HG03280 (cell line): ENCODE data around the gene TGFB1.
"Not testable (repeated sequence)": the region's sequence is repeated elsewhere in the genome, so short reads cannot be mapped to it uniquely, and the experiment has no call there.

Experiments used
- ATAC-seq: cut with Tn5 transposase; IDR thresholded peaks from one replicate; pipeline ENCODE4 v1.9.1; 2021; ENCODE audit warnings: mild to moderate bottlenecking, moderate library complexity; ENCODE audit not compliant: unreplicated experiment

Gene TGFB1

DNA sequence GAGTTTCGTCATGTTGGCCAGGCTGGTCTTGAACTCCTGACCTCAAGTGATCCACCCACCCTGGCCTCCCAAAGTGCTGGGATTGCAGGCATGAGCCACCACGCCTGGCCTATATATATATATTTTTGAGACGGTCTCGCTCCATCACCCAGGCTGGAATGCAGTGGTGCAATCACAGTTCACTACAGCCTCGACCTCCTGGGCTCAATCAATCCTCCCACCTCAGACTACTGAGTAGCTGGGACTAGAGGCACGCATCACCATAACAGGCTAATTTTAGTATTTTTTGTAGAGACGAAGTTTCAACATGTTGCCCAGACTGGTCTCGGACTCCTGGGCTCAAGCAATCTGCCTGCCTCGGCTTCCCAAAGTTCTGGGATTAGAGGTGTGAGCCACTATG, 6.8 kb downstream of the TGFB1 start:
- not testable (repeated sequence) for ATAC-seq

DNA sequence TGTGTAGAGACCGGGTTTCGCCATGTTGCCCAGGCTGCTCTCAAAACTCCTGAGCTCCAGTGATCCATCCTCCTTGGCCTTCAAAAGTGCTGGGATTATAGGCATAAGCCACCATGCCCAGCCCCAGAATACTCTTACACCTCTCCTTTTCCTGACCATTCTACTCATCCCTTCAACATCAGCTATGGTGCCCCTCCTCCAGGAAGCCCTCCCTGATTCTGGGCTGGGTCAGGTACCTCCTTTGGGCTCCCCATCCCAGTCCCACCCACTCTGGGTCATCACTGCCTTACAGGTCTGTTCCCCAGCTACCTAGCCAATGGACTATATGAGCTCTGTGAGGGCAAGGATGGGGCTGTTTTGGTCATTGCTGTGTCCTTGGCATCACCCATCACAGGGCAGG, 9.6 kb downstream of the TGFB1 start:
- ATAC-seq = no peak

DNA sequence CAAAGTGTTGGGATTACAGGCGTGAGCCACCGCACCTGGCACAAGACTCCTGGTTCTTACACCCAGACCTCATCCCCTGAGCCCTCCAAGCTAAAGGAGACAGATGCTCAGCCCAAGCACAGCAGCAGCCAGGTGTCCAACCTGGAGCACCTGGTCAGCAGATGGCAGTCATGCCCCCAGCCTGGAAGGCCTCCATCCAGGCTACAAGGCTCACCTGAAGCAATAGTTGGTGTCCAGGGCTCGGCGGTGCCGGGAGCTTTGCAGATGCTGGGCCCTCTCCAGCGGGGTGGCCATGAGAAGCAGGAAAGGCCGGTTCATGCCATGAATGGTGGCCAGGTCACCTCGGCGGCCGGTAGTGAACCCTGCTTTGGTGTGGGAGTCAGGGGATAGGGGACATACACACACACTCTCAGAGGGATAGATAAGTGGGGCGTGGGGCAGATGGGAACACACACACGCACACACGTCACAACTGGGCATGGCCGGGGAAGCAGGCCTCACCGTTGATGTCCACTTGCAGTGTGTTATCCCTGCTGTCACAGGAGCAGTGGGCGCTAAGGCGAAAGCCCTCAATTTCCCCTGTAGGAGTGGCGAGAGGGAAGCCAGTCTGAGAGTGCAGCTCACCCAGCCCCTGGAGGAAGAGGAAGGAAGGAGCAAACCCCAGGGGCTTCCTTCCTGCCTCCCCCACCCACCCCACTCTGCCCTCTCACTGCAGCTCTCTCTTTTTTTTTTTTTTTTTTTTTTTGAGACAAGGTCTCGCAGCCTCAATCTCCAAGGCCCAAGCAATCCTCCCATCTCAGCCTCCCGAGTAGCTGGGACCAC, 11.8 kb downstream of the TGFB1 start:
- ATAC-seq = no peak

DNA sequence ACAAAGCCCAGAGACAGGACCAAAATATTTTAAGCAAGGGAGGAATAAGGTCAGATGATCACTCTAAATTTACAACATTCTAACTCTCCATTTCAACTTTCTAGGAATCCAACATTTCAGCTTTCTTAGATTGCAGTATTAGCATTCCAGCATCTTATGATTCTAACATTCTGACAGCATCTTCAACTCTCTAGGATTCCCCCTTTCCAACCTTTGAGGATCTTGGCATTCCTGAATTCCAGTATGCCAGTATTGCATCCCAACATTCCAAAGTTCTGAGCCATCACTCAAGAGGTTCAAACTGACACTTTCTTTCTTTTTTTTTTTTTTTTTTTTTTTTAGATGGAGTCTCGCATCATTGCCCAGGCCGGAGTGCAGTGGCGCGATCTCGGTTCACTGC, 13.8 kb downstream of the TGFB1 start:
- ATAC-seq = no peak

DNA sequence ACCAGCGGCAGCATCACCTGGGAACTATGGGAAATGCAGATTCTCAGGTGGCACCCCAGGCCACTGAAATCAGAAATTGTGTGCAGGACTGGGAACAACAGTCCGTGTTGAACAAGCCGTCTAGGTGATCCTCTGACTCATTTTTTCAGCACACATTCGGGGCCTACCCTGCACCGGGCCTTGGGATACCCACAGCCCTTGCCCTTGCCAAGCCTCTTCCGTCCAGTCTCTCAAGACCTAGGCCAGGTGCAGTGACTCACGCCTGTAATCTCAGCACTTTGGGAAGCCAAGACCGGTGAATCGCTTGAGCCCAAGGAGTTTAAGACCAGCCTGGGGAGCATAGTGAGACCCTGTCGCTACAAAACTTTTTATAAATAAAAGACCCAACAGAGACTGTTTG, 18.3 kb downstream of the TGFB1 start:
- no peak for ATAC-seq

DNA sequence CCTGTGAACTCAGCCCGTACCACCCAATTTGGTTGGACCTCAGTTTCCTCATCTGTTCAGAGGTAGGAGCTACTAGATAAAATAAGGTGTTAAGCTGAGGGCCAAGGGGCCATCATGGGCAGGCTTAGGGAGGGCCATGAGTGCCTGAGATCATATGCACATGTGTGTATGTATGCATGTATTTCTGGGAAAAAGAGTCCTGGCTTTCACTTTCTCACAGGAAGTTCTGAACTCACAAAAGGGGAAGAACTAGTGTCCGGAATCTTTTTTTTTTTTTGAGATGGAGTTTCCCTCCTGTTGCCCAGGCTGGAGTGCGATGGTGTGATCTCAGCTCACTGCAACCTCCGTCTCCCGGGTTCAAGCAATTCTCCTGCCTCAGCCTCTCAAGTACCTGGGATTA, 18.9 kb downstream of the TGFB1 start:
- ATAC-seq = no peak

DNA sequence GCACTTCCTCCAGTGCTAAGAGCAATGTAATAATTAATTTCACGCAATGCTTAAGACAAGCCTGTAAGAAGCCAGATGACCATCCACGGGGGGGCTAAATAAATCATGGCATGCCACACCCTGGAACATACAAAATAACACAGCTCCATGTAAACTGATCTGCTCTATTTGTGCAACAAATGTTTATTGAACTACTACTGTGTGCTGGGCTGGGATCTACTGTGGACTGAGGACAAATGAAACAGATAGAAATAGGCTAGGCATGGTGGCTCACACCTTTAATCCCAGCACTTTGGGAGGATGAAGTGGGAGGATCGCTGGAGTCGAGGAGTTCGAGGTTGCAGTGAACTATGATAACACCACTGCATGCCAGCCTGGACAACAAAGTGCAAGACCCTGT, 21.3 kb downstream of the TGFB1 start:
- no peak for ATAC-seq

DNA sequence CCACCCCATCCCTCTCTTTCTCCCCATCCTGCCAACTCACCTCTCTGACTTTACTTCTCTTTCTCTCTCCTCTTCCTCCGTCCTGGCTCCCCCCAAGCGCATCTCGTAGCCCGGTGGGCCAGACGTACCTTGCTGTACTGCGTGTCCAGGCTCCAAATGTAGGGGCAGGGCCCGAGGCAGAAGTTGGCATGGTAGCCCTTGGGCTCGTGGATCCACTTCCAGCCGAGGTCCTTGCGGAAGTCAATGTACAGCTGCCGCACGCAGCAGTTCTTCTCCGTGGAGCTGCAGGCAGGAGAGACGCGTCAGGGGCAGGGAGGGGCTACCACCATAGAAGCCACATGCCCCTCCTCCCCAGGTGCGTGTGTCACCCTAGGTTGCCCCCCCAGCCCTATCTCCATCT, 21.7 kb downstream of the TGFB1 start:
- no peak for ATAC-seq

DNA sequence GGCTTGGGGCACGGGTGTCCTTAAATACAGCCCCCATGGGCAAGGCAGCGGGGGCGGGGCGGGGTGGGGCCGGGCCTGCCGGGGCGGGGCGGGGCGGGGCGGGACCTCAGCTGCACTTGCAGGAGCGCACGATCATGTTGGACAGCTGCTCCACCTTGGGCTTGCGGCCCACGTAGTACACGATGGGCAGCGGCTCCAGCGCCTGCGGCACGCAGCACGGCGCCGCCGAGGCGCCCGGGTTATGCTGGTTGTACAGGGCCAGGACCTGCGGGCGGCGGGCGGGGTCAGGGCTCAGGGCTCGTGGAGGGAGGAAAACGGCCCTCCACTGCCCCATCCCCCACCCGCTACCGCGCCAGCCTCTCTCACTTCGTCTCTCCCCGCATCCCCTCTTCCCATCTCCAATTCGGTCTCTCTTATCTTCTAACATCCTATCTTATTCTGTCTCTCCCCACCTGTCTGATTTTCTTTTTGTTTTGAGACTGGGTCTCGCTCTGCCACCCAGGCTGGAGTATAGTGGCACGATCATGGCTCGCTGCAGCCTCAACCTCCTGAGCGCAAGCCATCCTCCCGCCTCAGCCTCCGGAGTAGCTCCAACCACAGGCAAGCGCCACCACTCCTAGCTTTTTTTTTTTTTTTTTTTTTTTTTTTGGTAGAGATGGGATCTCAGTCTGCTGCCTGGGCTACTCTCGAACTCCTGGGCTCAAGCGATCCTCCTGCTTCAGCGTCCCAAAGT, 22.6 kb downstream of the TGFB1 start:
- ATAC-seq = no peak

DNA sequence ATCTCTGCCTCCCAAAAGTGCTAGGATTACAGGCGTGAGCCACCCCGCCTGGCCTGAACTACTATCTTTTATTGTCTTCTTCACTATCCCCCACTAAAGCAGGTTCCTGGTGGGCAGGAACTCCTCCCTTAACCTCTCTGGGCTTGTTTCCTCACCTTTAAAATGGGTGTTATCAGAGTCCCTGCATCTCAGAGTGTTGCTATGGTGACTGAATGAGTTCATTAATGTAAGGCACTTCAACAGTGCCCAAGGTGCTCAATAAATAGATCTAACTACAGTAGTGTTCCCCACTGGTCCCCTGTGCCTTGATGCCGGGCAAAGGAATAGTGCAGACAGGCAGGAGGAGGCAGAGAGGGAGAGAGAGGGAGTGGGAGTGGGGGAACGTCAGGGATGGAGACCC, 23.2 kb downstream of the TGFB1 start:
- no peak for ATAC-seq

DNA sequence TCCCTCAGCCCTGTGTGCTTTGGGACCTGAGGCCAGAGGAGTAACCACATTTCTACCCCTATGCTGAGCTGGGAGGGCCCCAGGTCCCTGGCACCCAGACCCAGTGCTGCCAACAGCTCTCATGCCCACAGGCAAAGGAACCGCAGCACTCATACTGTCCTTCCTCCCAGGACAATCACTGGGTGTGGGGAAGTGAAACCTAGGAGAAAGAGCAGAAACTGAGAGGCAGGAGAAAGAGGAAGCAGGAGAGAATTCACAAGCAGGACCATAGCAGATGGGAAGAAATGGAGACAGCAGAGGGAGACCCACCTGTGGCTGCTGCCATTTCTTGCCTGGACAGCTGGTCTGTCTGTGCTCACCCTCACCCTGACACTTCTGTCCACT, 24.9 kb downstream of the TGFB1 start:
- ATAC-seq = no peak

DNA sequence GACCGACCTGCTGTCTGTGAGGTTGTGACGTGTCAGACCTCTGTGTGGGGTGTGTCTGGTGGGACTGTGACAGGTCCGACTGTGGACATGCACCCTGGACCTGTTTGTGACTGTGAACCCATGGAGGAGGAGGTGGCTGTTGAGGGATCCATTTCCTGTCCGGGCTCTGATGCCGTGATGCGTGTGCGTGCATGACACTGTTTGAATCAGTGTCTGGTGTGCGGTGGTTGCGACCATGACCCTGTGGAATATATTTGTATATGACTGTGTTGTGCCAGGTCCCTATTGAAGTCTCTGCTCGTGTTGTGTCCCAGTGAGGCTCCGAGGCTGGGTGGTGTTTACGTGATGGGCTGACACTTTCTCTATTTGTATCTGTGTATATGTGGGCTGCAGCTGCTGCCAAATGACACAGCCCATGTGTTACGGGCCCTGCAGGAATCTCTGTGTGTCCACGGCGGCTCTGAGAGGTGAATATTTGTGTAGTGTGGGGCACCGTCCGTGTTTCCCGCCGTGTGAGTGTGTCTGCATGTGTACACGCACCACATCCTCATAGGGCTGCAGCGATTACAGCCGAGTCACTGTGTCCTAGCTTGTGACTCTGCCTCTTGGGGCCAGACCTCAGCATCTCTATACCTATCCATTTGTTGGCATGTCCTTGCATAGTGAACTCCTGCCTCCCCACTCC, 25.4 kb downstream of the TGFB1 start:
- ATAC-seq = peak; percentile 17

DNA sequence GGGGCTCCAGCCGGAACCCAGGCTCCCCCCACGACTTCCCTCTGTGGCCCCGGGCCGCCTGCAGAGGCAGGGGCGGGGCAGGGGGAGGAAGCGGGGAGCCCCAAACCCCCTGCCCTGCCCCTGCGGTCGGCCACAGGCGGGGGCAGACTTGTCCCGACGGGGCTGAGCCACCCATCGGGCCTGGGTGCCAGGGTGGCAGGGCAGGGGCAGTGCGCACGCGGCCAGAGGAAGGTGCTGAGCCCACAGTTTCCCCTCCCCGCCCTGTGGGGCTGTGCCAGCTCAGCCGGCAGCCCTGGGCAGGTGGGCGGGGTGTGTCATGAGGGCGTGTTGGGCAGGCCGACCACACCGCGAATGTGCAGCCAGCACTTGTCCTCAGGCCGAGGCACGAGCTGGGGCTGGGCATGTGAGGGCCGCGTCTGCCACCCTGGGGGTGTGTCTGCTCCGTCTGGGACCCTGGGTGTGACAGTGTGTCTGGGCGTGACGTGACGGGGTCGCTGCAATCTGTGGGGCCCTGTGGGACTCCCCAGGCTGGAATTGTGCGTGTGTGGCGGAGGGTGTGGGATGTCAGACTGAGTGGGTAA, 26.1 kb downstream of the TGFB1 start:
- peak; percentile 61 for ATAC-seq

DNA sequence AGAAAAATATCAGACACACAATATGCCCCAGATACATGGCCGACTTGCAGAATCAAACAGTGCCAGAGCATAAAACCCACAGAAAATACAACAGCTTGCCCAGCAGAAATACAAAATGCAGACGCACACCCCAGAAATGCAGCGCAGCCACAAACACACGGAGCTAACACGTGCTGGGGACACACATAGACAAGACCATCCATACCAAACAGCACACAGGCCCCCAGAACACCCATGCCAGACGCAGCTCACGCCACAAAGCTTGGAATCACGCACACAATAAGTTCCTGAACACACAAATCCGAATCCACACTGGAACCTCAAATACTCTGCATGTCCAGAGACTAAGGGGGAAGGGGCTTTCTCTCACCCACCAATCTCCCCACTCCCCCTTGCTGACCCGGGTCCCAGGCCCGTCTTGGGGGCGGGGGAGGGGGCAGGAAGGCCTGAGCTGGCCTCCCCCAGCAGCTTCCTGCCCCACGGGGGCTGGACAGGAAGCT, 26.6 kb downstream of the TGFB1 start:
- ATAC-seq = no peak

DNA sequence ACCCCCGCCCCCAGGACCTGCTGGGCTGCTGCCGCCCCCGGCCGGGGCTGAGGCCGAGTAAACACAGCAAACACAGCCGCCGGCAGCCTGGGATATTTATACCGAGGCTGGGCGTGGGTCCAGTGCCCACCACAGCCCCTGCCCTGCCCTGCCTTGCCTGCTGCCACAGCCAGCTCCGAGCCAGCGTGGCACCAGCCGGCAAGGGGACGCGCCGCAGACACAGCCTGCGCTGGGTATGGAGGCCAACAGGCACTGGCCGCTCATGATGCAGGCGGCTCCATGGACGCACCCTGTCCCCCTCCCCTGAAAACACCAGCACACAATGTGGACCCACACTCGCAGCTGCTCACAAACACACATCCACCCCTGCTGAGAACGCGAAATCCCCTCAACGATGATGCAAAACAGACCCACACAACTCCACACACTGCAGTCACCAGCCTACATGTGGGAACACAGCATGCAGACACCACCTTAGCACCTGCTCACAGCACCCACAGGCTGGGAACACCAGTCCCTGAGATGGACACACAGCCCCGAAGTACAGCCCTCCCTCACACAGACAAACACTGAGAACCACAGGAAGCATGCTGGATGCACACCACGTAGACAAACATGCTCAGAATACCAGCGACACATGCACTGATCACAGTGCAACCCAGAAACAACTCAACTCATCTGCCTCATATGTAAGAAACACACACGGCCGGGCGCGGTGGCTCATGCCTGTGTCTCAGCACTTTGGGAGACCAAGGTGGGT, 27.6 kb downstream of the TGFB1 start:
- no peak for ATAC-seq

DNA sequence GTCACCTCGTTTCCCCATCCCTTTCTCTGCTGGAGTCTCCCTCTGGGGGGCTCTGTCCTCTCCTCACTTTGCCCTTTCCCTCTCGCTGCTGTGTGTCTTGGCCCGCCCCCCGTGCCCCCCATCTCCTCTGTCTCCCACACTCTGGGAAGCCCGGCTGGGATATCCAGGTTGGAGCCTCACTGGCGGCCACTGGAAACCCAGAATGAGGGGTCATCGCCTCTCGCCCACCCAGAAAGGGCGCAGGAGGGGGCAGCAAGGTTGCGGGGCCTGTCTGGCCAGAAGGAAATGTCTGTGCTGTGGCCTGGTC, 28.1 kb downstream of the TGFB1 start:
- ATAC-seq = no peak

DNA sequence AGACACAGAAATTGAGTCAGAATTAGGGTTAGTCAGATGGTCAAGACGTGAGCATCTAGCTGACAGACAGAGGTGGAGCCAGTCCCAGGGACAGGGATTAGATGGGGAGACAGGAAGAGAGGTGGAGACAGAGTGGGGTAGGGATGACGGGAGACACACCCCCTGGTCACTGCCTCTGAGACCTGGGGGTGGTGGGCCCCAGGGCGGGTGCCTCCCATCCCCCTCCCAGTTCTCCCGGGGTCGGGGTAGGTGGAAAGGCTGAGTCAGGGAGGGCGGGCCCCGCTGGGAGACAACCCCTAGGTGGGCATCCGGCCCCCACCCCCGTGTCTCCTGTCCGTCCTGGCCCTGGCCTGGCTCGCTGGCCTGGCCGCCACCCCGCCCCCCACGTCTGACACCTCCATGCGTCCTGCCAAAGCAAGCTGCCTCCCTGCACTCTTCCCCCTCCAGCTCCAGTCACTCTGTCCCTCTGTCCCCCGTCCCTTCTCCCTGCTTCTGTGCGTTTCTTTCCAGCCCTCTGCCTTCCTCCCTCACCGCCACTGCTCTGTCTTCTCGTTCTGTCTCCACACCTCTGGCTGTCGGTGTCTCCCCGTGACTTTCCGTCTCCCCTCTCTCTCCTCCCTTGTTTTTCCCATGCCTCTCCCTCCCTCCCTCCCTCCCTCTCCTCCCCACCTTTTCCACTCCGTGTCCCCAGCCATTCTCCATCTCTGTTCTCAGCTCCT, 28.6 kb downstream of the TGFB1 start:
- no peak for ATAC-seq

DNA sequence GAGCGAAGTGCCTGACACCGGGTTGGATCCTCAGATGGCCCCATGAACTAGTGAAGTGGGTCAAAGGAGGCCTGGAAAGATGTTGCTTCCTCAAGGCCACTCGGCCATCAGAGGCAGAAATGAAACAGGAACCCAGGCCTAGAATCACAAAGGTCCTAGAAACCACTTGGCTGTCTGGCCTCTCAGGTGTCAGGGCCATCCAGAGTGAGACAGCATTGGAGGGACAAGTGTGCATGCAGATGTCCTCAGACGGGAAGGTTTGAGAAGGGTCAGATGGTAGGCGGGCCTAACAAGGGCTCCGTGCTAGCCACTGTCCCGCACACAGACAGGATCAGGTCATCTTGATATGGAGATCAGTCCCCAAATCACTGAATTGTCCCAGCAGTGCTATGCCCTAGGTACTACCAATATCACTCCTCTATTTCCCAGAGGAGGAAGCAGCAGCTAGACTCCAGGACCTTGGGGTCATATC, 29.5 kb downstream of the TGFB1 start:
- no peak for ATAC-seq

DNA sequence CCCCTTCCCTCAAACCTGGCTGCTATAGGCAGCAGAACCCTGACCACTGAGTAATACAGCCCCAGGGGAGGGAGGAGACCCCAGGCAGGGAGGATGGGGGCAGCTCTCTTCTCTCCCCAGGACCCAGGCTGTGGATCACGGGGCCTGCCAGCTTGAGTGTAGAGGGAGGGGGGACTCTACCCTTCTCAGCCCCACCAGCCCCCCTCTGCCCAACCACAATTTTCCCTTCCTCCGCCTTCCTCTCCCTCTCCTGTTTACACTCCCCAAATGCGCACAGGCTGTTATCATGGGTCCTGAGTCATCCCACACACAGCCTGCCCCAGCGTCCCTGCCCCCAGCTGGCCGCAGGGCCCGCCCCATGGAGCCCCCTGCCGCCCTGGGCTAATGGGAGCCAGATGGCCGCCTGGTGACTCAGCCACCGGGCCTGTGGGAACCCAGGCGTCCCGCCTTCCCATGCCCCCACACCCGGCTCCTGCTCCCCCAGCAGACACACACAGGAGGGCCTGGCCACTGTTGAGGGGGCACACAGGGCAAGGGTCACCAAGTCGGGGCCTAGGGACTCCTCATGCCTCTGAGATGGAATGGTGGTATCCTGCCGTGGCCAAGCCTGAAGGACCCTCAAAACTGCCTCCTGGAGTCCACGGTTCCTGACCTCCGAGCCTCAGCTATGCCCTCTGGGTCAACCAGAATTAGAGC, 30.1 kb downstream of the TGFB1 start:
- no peak for ATAC-seq
